ENCODE data around the gene ZNF784.

DNA sequence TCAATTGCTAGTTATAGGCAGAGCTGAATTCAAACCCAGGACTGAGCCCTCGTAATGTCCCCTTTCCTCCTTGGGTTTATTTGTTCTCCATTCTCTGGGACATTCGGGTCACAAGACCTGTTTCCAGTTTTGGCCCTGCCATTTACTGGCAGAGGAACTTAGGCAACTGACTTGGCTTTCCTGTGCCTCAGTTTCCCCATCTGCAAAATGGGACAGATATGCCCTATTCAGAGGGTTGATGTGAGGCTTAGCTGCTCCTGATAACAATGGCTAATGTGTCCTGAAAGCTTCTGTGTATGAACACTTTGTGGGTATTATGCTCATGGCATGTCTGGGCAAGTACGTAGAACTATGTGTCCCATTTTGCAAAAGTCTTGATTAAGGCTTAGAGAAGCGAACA, 23.3 kb downstream of the ZNF784 start:
- TF ChIP-seq, protein P1, sequence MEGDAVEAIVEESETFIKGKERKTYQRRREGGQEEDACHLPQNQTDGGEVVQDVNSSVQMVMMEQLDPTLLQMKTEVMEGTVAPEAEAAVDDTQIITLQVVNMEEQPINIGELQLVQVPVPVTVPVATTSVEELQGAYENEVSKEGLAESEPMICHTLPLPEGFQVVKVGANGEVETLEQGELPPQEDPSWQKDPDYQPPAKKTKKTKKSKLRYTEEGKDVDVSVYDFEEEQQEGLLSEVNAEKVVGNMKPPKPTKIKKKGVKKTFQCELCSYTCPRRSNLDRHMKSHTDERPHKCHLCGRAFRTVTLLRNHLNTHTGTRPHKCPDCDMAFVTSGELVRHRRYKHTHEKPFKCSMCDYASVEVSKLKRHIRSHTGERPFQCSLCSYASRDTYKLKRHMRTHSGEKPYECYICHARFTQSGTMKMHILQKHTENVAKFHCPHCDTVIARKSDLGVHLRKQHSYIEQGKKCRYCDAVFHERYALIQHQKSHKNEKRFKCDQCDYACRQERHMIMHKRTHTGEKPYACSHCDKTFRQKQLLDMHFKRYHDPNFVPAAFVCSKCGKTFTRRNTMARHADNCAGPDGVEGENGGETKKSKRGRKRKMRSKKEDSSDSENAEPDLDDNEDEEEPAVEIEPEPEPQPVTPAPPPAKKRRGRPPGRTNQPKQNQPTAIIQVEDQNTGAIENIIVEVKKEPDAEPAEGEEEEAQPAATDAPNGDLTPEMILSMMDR (IDR thresholded peaks at IDR 0.05) = no peak
- no peak for TF ChIP-seq POLR2A (IDR thresholded peaks at IDR 0.05)
